HEK293 (cell line): ENCODE results near the gene AMOTL2.

Source experiments
- CTCF ChIA-PET: fragments of 350-600 bp; formaldehyde crosslinking; extraction: SDS; loops from one replicate; lab custom pipeline; 2021; ENCODE audit warnings: antibody characterized with exemption; lab: Yijun Ruan, JAX
- POLR2A ChIA-PET: fragments of 300-600 bp; formaldehyde crosslinking; extraction: SDS; loops from one replicate; lab custom pipeline; 2020; ENCODE audit warnings: antibody characterized with exemption, inconsistent platforms; lab: Yijun Ruan, JAX
- H3K27ac ChIP-seq: fragments of 200-500 bp; sonication (Bioruptor generic); 2 replicates; pipeline ENCODE4 v1.5.1; 2014; ENCODE audit warnings: low read depth, low read length, control low read depth, inconsistent platforms; ENCODE audit errors: extremely low read depth
- H3K36me3 ChIP-seq, 2 experiments: fragments of 200-500 bp in 1 of 2; sonication (Bioruptor generic) in 1 of 2; 1 replicate in 1 of 2; 2 replicates in 1 of 2; pipeline ENCODE4 v1.5.1; 2014 to 2017; ENCODE audit warnings: inconsistent platforms in 2 of 2, low read length in 2 of 2; ENCODE audit not compliant: control insufficient read depth in 2 of 2, insufficient read depth in 1 of 2
- H3K4me1 ChIP-seq: fragments of 200-500 bp; sonication (Bioruptor generic); 2 replicates; pipeline ENCODE4 v1.5.1; 2014; ENCODE audit warnings: mild to moderate bottlenecking, low read length, inconsistent platforms; ENCODE audit not compliant: control insufficient read depth, insufficient read depth
- H3K4me3 ChIP-seq: 2 replicates; pipeline ENCODE4 v1.5.1; 2011; ENCODE audit warnings: low read depth, mild to moderate bottlenecking, control low read depth, low read length, moderate library complexity
- H3K9me3 ChIP-seq: fragments of 200-500 bp; sonication (Bioruptor generic); 2 replicates; pipeline ENCODE4 v1.5.1; 2014; ENCODE audit warnings: low read depth, low read length, inconsistent platforms; ENCODE audit not compliant: control insufficient read depth, insufficient read depth
- BCL11B ChIP-seq: fragments of 450-650 bp; formaldehyde crosslinking; IDR thresholded peaks from 2 replicates; pipeline ENCODE4 v1.5.1; 2016; ENCODE audit warnings: low read depth, missing biosample characterization, missing genetic modification characterization
- GFI1B ChIP-seq: fragments of 450-650 bp; formaldehyde crosslinking; IDR thresholded peaks from 2 replicates; pipeline ENCODE4 v1.5.1; 2016; ENCODE audit warnings: missing biosample characterization, missing genetic modification characterization
- MEIS1 ChIP-seq: sonication (generic); formaldehyde crosslinking; IDR thresholded peaks from 2 replicates; pipeline ENCODE4 v1.8.1; 2022; ENCODE audit warnings: missing genetic modification reagents, mild to moderate bottlenecking, borderline replicate concordance
- MZF1 ChIP-seq: fragments of 450-650 bp; formaldehyde crosslinking; IDR thresholded peaks from 2 replicates; pipeline ENCODE4 v1.5.1; 2017; ENCODE audit warnings: missing biosample characterization, missing genetic modification characterization, borderline replicate concordance
- SP3 ChIP-seq: fragments of 450-650 bp; formaldehyde crosslinking; IDR thresholded peaks from 2 replicates; pipeline ENCODE4 v1.5.1; 2016; ENCODE audit warnings: missing biosample characterization, missing genetic modification characterization
- YY2 ChIP-seq: fragments of 450-650 bp; formaldehyde crosslinking; IDR thresholded peaks from 2 replicates; pipeline ENCODE4 v1.5.1; 2016; ENCODE audit warnings: missing biosample characterization, missing genetic modification characterization
- ZFP69B ChIP-seq: fragments of 450-650 bp; formaldehyde crosslinking; IDR thresholded peaks from 2 replicates; pipeline ENCODE4 v1.5.1; 2016; ENCODE audit warnings: missing biosample characterization, missing genetic modification characterization
- ZNF121 ChIP-seq: fragments of 450-650 bp; formaldehyde crosslinking; IDR thresholded peaks from 2 replicates; pipeline ENCODE4 v1.5.1; 2016; ENCODE audit warnings: missing biosample characterization, missing genetic modification characterization
- ZNF19 ChIP-seq: fragments of 450-650 bp; formaldehyde crosslinking; IDR thresholded peaks from 2 replicates; pipeline ENCODE4; 2016; ENCODE audit warnings: missing biosample characterization, missing genetic modification characterization, low read depth
- ZNF24 ChIP-seq: fragments of 450-650 bp; formaldehyde crosslinking; IDR thresholded peaks from 2 replicates; pipeline ENCODE4 v1.5.1; 2016; ENCODE audit warnings: missing biosample characterization, missing genetic modification characterization
- ZNF341 ChIP-seq: fragments of 450-650 bp; formaldehyde crosslinking; IDR thresholded peaks from 2 replicates; pipeline ENCODE4; 2016; ENCODE audit warnings: low read depth, missing biosample characterization, missing genetic modification characterization
- ZNF521 ChIP-seq: fragments of 450-650 bp; formaldehyde crosslinking; IDR thresholded peaks from 2 replicates; pipeline ENCODE4 v1.5.1; 2017; ENCODE audit warnings: missing biosample characterization, mild to moderate bottlenecking, missing genetic modification characterization
- ZNF561 ChIP-seq: fragments of 450-650 bp; IDR thresholded peaks from 2 replicates; pipeline ENCODE4 v1.5.1; 2018; ENCODE audit warnings: missing biosample characterization, missing genetic modification characterization, borderline replicate concordance
- ZNF76 ChIP-seq: fragments of 450-650 bp; formaldehyde crosslinking; IDR thresholded peaks from 2 replicates; pipeline ENCODE4; 2016; ENCODE audit warnings: low read depth, missing biosample characterization, missing genetic modification characterization, borderline replicate concordance
- ZNF792 ChIP-seq: fragments of 450-650 bp; formaldehyde crosslinking; IDR thresholded peaks from 2 replicates; pipeline ENCODE4 v1.5.1; 2016; ENCODE audit warnings: missing biosample characterization, missing genetic modification characterization
- TF ChIP-seq, protein P1 (sequence below): fragments of 450-650 bp; formaldehyde crosslinking; optimal IDR thresholded peaks from 2 replicates; pipeline ENCODE3; 2016; ENCODE audit warnings: missing biosample characterization, mild to moderate bottlenecking, missing genetic modification characterization
- TF ChIP-seq, protein P2 (sequence below): fragments of 450-650 bp; formaldehyde crosslinking; IDR thresholded peaks from 2 replicates; pipeline ENCODE4 v1.5.1; 2017; ENCODE audit warnings: missing biosample characterization, missing genetic modification characterization
- TF ChIP-seq, protein P3 (sequence below): fragments of 450-650 bp; formaldehyde crosslinking; IDR thresholded peaks from 2 replicates; pipeline ENCODE4 v1.5.1; 2016; ENCODE audit warnings: missing biosample characterization, missing genetic modification characterization, borderline replicate concordance
- TF ChIP-seq, protein P4 (sequence below): sonication (generic); formaldehyde crosslinking; IDR thresholded peaks from 2 replicates; pipeline ENCODE4 v1.8.1; 2022; ENCODE audit warnings: mild to moderate bottlenecking, moderate library complexity, missing genetic modification reagents
- TF ChIP-seq, protein P5 (sequence below): fragments of 450-650 bp; formaldehyde crosslinking; IDR thresholded peaks from 2 replicates; pipeline ENCODE4 v1.5.1; 2016; ENCODE audit warnings: missing biosample characterization, missing genetic modification characterization
- TF ChIP-seq, protein P6 (sequence below): fragments of 450-650 bp; formaldehyde crosslinking; IDR thresholded peaks from 2 replicates; pipeline ENCODE4 v1.5.1; 2016; ENCODE audit warnings: missing biosample characterization, missing genetic modification characterization
- TF ChIP-seq, protein P7 (sequence below): fragments of 450-650 bp; formaldehyde crosslinking; IDR thresholded peaks from 2 replicates; pipeline ENCODE4 v1.5.1; 2017; ENCODE audit warnings: missing biosample characterization, missing genetic modification characterization
- TF ChIP-seq, protein P8 (sequence below): fragments of 450-650 bp; IDR thresholded peaks from 2 replicates; pipeline ENCODE4 v1.5.1; 2018; ENCODE audit warnings: missing biosample characterization, missing genetic modification characterization
- TF ChIP-seq, protein P9 (sequence below): fragments of 450-650 bp; IDR thresholded peaks from 2 replicates; pipeline ENCODE4 v1.5.1; 2018; ENCODE audit warnings: missing biosample characterization, mild to moderate bottlenecking, missing genetic modification characterization

Gene AMOTL2

DNA sequence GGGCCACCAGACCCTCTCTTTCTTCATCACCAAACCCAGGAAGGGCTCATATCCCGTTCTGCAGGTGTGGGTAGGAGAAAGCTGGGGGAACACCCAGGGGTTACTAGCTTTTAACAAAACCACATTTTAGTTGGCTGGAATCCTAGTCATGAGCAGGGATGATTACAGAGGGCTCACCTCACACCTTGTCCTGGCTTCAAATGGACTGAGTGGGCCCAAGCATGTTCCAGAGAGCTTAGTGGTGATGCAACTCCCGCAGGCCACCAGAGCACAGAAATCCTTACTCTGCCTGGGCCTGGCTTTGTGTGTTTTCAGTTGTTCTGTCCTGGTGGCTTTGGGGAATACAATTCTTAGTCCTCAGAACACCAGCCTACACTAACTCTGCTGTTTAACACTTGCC lies 66.8 kb downstream of the AMOTL2 start (continued):
- TF ChIP-seq, protein P1, sequence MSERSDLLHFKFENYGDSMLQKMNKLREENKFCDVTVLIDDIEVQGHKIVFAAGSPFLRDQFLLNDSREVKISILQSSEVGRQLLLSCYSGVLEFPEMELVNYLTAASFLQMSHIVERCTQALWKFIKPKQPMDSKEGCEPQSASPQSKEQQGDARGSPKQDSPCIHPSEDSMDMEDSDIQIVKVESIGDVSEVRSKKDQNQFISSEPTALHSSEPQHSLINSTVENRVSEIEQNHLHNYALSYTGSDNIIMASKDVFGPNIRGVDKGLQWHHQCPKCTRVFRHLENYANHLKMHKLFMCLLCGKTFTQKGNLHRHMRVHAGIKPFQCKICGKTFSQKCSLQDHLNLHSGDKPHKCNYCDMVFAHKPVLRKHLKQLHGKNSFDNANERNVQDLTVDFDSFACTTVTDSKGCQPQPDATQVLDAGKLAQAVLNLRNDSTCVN = no peak
- TF ChIP-seq ZNF341 (tag by site-specific recombination) (no peak), ZNF561 (tag by site-specific recombination) (no peak), ZNF521 (tag by site-specific recombination) (no peak), ZNF121 (tag by site-specific recombination) (no peak), SP3 (tag by site-specific recombination) (no peak)
- TF ChIP-seq, protein P2, sequence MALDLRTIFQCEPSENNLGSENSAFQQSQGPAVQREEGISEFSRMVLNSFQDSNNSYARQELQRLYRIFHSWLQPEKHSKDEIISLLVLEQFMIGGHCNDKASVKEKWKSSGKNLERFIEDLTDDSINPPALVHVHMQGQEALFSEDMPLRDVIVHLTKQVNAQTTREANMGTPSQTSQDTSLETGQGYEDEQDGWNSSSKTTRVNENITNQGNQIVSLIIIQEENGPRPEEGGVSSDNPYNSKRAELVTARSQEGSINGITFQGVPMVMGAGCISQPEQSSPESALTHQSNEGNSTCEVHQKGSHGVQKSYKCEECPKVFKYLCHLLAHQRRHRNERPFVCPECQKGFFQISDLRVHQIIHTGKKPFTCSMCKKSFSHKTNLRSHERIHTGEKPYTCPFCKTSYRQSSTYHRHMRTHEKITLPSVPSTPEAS = no peak
- TF ChIP-seq, protein P3, sequence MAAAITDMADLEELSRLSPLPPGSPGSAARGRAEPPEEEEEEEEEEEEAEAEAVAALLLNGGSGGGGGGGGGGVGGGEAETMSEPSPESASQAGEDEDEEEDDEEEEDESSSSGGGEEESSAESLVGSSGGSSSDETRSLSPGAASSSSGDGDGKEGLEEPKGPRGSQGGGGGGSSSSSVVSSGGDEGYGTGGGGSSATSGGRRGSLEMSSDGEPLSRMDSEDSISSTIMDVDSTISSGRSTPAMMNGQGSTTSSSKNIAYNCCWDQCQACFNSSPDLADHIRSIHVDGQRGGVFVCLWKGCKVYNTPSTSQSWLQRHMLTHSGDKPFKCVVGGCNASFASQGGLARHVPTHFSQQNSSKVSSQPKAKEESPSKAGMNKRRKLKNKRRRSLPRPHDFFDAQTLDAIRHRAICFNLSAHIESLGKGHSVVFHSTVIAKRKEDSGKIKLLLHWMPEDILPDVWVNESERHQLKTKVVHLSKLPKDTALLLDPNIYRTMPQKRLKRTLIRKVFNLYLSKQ (tag by site-specific recombination) = no peak

DNA sequence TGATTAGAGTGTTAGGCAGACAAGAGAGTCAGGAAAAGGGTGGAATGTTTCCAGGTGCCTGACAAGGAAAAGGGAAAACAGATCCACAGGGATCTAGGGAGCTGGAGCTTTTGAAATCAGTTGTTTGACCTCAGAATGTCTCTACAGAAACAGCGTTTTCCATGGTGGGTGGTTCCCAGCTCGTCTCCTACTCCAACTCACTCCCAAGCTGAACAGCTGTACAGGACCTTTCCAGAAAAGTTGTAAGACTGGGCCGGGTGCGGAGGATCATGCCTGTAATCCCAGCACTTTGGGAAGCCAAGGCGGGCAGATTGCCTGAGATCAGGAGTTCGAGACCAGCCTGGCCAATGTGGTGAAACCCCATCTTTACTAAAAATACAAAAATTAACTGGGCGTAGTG lies 67.9 kb downstream of the AMOTL2 start:
- Histone ChIP-seq H3K4me3 (no peak overlapping the region), H3K4me1 (no peaks in the 10 kb centered on the region), H3K27ac (no peak overlapping the region), H3K36me3 (no peaks in the 10 kb centered on the region), H3K9me3 (no peaks in the 10 kb centered on the region)
- CTCF ChIA-PET = interaction anchor here (0.6 to 7.0 kb wide), 5 partner anchors 75 to 431 kb away, joined by 3 to 124 read pairs (median 11); no protein-coding TSS in a partner anchor
- TF ChIP-seq ZNF792 (tag by site-specific recombination) (no peak), YY2 (no peak), ZFP69B (no peak), MEIS1 (CRISPR knock-in tag) (no peak), MZF1 (tag by site-specific recombination) (no peak), ZNF19 (no peak), BCL11B (tag by site-specific recombination) (no peak), ZNF76 (tag by site-specific recombination) (no peak), ZNF24 (tag by site-specific recombination) (no peak), GFI1B (tag by site-specific recombination) (no peak)
- TF ChIP-seq, protein P4, sequence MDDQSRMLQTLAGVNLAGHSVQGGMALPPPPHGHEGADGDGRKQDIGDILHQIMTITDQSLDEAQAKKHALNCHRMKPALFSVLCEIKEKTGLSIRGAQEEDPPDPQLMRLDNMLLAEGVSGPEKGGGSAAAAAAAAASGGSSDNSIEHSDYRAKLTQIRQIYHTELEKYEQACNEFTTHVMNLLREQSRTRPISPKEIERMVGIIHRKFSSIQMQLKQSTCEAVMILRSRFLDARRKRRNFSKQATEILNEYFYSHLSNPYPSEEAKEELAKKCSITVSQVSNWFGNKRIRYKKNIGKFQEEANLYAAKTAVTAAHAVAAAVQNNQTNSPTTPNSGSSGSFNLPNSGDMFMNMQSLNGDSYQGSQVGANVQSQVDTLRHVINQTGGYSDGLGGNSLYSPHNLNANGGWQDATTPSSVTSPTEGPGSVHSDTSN (CRISPR knock-in tag) = no peak
- TF ChIP-seq, protein P5, sequence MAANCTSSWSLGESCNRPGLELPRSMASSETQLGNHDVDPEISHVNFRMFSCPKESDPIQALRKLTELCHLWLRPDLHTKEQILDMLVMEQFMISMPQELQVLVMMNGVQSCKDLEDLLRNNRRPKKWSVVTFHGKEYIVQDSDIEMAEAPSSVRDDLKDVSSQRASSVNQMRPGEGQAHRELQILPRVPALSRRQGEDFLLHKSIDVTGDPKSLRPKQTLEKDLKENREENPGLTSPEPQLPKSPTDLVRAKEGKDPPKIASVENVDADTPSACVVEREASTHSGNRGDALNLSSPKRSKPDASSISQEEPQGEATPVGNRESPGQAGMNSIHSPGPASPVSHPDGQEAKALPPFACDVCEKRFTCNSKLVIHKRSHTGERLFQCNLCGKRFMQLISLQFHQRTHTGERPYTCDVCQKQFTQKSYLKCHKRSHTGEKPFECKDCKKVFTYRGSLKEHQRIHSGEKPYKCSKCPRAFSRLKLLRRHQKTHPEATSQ (tag by site-specific recombination) = no peak
- TF ChIP-seq, protein P6, sequence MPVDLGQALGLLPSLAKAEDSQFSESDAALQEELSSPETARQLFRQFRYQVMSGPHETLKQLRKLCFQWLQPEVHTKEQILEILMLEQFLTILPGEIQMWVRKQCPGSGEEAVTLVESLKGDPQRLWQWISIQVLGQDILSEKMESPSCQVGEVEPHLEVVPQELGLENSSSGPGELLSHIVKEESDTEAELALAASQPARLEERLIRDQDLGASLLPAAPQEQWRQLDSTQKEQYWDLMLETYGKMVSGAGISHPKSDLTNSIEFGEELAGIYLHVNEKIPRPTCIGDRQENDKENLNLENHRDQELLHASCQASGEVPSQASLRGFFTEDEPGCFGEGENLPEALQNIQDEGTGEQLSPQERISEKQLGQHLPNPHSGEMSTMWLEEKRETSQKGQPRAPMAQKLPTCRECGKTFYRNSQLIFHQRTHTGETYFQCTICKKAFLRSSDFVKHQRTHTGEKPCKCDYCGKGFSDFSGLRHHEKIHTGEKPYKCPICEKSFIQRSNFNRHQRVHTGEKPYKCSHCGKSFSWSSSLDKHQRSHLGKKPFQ (tag by site-specific recombination) = no peak
- TF ChIP-seq, protein P7, sequence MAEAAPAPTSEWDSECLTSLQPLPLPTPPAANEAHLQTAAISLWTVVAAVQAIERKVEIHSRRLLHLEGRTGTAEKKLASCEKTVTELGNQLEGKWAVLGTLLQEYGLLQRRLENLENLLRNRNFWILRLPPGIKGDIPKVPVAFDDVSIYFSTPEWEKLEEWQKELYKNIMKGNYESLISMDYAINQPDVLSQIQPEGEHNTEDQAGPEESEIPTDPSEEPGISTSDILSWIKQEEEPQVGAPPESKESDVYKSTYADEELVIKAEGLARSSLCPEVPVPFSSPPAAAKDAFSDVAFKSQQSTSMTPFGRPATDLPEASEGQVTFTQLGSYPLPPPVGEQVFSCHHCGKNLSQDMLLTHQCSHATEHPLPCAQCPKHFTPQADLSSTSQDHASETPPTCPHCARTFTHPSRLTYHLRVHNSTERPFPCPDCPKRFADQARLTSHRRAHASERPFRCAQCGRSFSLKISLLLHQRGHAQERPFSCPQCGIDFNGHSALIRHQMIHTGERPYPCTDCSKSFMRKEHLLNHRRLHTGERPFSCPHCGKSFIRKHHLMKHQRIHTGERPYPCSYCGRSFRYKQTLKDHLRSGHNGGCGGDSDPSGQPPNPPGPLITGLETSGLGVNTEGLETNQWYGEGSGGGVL (tag by site-specific recombination) = no peak
- TF ChIP-seq, protein P8, sequence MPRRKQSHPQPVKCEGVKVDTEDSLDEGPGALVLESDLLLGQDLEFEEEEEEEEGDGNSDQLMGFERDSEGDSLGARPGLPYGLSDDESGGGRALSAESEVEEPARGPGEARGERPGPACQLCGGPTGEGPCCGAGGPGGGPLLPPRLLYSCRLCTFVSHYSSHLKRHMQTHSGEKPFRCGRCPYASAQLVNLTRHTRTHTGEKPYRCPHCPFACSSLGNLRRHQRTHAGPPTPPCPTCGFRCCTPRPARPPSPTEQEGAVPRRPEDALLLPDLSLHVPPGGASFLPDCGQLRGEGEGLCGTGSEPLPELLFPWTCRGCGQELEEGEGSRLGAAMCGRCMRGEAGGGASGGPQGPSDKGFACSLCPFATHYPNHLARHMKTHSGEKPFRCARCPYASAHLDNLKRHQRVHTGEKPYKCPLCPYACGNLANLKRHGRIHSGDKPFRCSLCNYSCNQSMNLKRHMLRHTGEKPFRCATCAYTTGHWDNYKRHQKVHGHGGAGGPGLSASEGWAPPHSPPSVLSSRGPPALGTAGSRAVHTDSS (tag by site-specific recombination) = no peak
- TF ChIP-seq, protein P9, sequence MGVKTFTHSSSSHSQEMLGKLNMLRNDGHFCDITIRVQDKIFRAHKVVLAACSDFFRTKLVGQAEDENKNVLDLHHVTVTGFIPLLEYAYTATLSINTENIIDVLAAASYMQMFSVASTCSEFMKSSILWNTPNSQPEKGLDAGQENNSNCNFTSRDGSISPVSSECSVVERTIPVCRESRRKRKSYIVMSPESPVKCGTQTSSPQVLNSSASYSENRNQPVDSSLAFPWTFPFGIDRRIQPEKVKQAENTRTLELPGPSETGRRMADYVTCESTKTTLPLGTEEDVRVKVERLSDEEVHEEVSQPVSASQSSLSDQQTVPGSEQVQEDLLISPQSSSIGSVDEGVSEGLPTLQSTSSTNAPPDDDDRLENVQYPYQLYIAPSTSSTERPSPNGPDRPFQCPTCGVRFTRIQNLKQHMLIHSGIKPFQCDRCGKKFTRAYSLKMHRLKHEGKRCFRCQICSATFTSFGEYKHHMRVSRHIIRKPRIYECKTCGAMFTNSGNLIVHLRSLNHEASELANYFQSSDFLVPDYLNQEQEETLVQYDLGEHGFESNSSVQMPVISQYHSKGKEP (tag by site-specific recombination) = no peak
- POLR2A ChIA-PET = no interaction called here
